AML-193 (cell line): ENCODE measurements around the gene TAL1.

Source experiments
- DNase-seq, 2 experiments: peaks; one replicate each; lab custom pipeline; 2025; lab: John Stamatoyannopoulos, UW

TAL1 gene

GRCh38 chr1:47229031-47229885, 2.8 kb downstream of the TAL1 start:
- DNase-seq, result no peak

GRCh38 chr1:47228644-47229030, 3.4 kb downstream of the TAL1 start:
- DNase-seq, result no peak

- DNase-seq, result no peak
These were observed 4.4 kb downstream of the TAL1 start for GRCh38 chr1:47227341-47228232.

- DNase-seq, result no peak
These were observed 5.2 kb downstream of the TAL1 start for GRCh38 chr1:47226839-47227215.

GRCh38 chr1:47226121-47226838, 5.7 kb downstream of the TAL1 start:
- DNase-seq, result no peak

GRCh38 chr1:47225430-47226100, 6.5 kb downstream of the TAL1 start:
- DNase-seq, result no peak

- DNase-seq, result no peak
These were observed 7.2 kb downstream of the TAL1 start for GRCh38 chr1:47224676-47225399.

- DNase-seq, result no peak
These were observed 7.9 kb downstream of the TAL1 start for GRCh38 chr1:47223921-47224675.

GRCh38 chr1:47223174-47223920, 8.7 kb downstream of the TAL1 start:
- no peak for DNase-seq

- no peak for DNase-seq
These were observed 9.5 kb downstream of the TAL1 start for GRCh38 chr1:47222476-47222875.

GRCh38 chr1:47219590-47220220, 12.3 kb downstream of the TAL1 start:
- DNase-seq, result no peak

- no peak for DNase-seq
These were observed 13.0 kb downstream of the TAL1 start for GRCh38 chr1:47219001-47219400.

GRCh38 chr1:47216278-47217059, 15.6 kb downstream of the TAL1 start:
- no peak for DNase-seq

- DNase-seq, result no peak
These were observed 16.3 kb downstream of the TAL1 start for GRCh38 chr1:47215713-47216112.

- peak; percentile 26 to 36 for DNase-seq
These were observed 17.5 kb downstream of the TAL1 start for GRCh38 chr1:47214549-47214948.

- no peak for DNase-seq
These were observed 18.6 kb downstream of the TAL1 start for GRCh38 chr1:47213230-47213963.

GRCh38 chr1:47212636-47213229, 19.3 kb downstream of the TAL1 start:
- no peak for DNase-seq
